AG04449 (cell line): ENCODE results near the gene ACSM5.
"Not testable (repeated sequence)": the region's sequence is repeated elsewhere in the genome, so short reads cannot be mapped to it uniquely, and the experiment has no call there.

Experiments used
- CTCF ChIA-PET: fragments of 350-600 bp; formaldehyde crosslinking; extraction: SDS; loops from one replicate; lab custom pipeline; 2021; ENCODE audit warnings: antibody characterized with exemption; lab: Yijun Ruan, JAX
- POLR2A ChIA-PET: fragments of 400-600, 350-600 bp; formaldehyde crosslinking; extraction: SDS; loops from one replicate; lab custom pipeline; 2020; ENCODE audit warnings: antibody characterized with exemption, inconsistent platforms; lab: Yijun Ruan, JAX
- DNase-seq: peaks from one replicate; pipeline ENCODE4 v3.0.0-alpha.2; 2010; ENCODE audit warnings: low read depth, low spot score
- H3K4me3 ChIP-seq: 2 replicates; pipeline ENCODE4 v1.5.1; 2011; ENCODE audit warnings: low read depth, mild to moderate bottlenecking, control low read depth, low read length
- CTCF ChIP-seq: IDR thresholded peaks from one replicate; pipeline ENCODE4 v1.5.1; 2011; ENCODE audit warnings: mild to moderate bottlenecking, moderate library complexity, low read length, control low read depth, inconsistent platforms; ENCODE audit not compliant: insufficient read depth; ENCODE audit errors: missing control alignments

The ACSM5 gene

GRCh38 chr16:20430948-20431347, 21.6 kb downstream of the ACSM5 start:
- DNase-seq, result no peak
- POLR2A ChIA-PET, result no interaction called here
- CTCF ChIA-PET, result no interaction called here
- H3K4me3 ChIP-seq, result no peak overlapping the region
- no peak for TF ChIP-seq CTCF

GRCh38 chr16:20438950-20439349, 29.6 kb downstream of the ACSM5 start:
- CTCF ChIA-PET, DNase-seq, H3K4me3 ChIP-seq, POLR2A ChIA-PET: not testable (repeated sequence)

GRCh38 chr16:20439820-20440231, 30.5 kb downstream of the ACSM5 start:
- H3K4me3 ChIP-seq, DNase-seq, CTCF ChIA-PET, POLR2A ChIA-PET: not testable (repeated sequence)

- CTCF ChIA-PET, result not testable (repeated sequence)
Observed at GRCh38 chr16:20440731-20441130, 31.4 kb downstream of the ACSM5 start.

GRCh38 chr16:20441191-20441590, 31.9 kb downstream of the ACSM5 start:
- TF ChIP-seq CTCF, result no peak
- DNase-seq, result no peak
- H3K4me3 ChIP-seq, result no peak overlapping the region
- CTCF ChIA-PET, result no interaction called here
- POLR2A ChIA-PET, result no interaction called here

More at GRCh38 chr16:20440731-20441130, 31.4 kb downstream of the ACSM5 start:
- POLR2A ChIA-PET, DNase-seq, H3K4me3 ChIP-seq: not testable (repeated sequence)

GRCh38 chr16:20441859-20442258, 32.5 kb downstream of the ACSM5 start:
- CTCF ChIA-PET, DNase-seq, H3K4me3 ChIP-seq, POLR2A ChIA-PET: not testable (repeated sequence)

- H3K4me3 ChIP-seq, CTCF ChIA-PET, POLR2A ChIA-PET, DNase-seq: not testable (repeated sequence)
Observed at GRCh38 chr16:20446652-20447393, 37.5 kb downstream of the ACSM5 start.

GRCh38 chr16:20451364-20451763, 42.0 kb downstream of the ACSM5 start, which contains the start of gene ACSM2A:
Gene ACSM2A (plus strand): TSS chr16:20451521. CDS start chr16:20460115, 8,594 bp downstream.
- H3K4me3 ChIP-seq, DNase-seq, CTCF ChIA-PET, POLR2A ChIA-PET: not testable (repeated sequence)

- CTCF ChIA-PET, H3K4me3 ChIP-seq, POLR2A ChIA-PET, DNase-seq: not testable (repeated sequence)
Observed at GRCh38 chr16:20453633-20454032, 44.3 kb downstream of the ACSM5 start.

GRCh38 chr16:20459227-20459626, 49.9 kb downstream of the ACSM5 start:
- H3K4me3 ChIP-seq, POLR2A ChIA-PET, DNase-seq: not testable (repeated sequence)
- CTCF ChIA-PET, result interaction anchor here (1.0 kb wide), 1 partner anchor 552 kb away, joined by 3 read pairs; no protein-coding TSS in a partner anchor

GRCh38 chr16:20460313-20460712, 51.0 kb downstream of the ACSM5 start:
- DNase-seq, H3K4me3 ChIP-seq, POLR2A ChIA-PET, CTCF ChIA-PET: not testable (repeated sequence)

GRCh38 chr16:20468954-20469353, 59.6 kb downstream of the ACSM5 start:
- POLR2A ChIA-PET, CTCF ChIA-PET, DNase-seq, H3K4me3 ChIP-seq: not testable (repeated sequence)

GRCh38 chr16:20469930-20470329, 60.6 kb downstream of the ACSM5 start:
- H3K4me3 ChIP-seq, POLR2A ChIA-PET, DNase-seq, CTCF ChIA-PET: not testable (repeated sequence)

- POLR2A ChIA-PET, DNase-seq, CTCF ChIA-PET, H3K4me3 ChIP-seq: not testable (repeated sequence)
Observed at GRCh38 chr16:20470732-20471131, 61.4 kb downstream of the ACSM5 start.
